GM12878 (cell line): Measurements from ENCODE around the gene TCP11L1. TPM values are rescaled to one million over a fixed set of nuclear protein-coding genes. Genes with fewer than 3 reads are reported as not detected.

Source experiments
- ATF7 ChIP-seq: fragments of 450-650 bp; IDR thresholded peaks from 2 replicates; pipeline ENCODE4 v1.6.1; 2016; ENCODE audit warnings: low read depth, mild to moderate bottlenecking
- BMI1 ChIP-seq: fragments of 450-650 bp; IDR thresholded peaks from 2 replicates; pipeline ENCODE4 v1.6.1; 2016; ENCODE audit warnings: mild to moderate bottlenecking, moderate library complexity, borderline replicate concordance
- CEBPB ChIP-seq, 2 experiments: fragments of 150-350 bp in 1 of 2; IDR thresholded peaks; 2 replicates each; pipeline ENCODE4 v1.6.1; 2012 to 2014; ENCODE audit warnings: low read depth in 2 of 2, low read length in 2 of 2, borderline replicate concordance in 1 of 2, inconsistent platforms in 1 of 2
- CHD2 ChIP-seq: IDR thresholded peaks from 2 replicates; pipeline ENCODE4 v1.6.1; 2011; ENCODE audit warnings: low read depth, low read length, improper control_type of control experiment, borderline replicate concordance
- ETV6 ChIP-seq, 2 experiments: fragments of 450-650 bp in 1 of 2; IDR thresholded peaks in 1 of 2; conservative IDR thresholded peaks in 1 of 2; 2 replicates each; pipeline ENCODE4 v1.6.1; 2014; ENCODE audit warnings: antibody characterized with exemption in 1 of 2, borderline replicate concordance in 1 of 2, low read depth in 1 of 2, mild to moderate bottlenecking in 1 of 2, moderate library complexity in 1 of 2
- IKZF2 ChIP-seq, 2 experiments: fragments of 450-650 bp; IDR thresholded peaks; 2 replicates each; pipeline ENCODE4 v1.6.1; 2017; ENCODE audit warnings: mild to moderate bottlenecking in 2 of 2, moderate library complexity in 2 of 2
- KLF5 ChIP-seq: fragments of 450-650 bp; IDR thresholded peaks from 2 replicates; pipeline ENCODE4 v1.6.1; 2014; ENCODE audit warnings: mild to moderate bottlenecking; ENCODE audit not compliant: partially characterized antibody
- LARP7 ChIP-seq: fragments of 450-650 bp; IDR thresholded peaks from 2 replicates; pipeline ENCODE4 v1.6.1; 2017; ENCODE audit warnings: mild to moderate bottlenecking
- MYC ChIP-seq: IDR thresholded peaks from 2 replicates; pipeline ENCODE4 v1.6.1; 2011; ENCODE audit warnings: mild to moderate bottlenecking, low read length, moderate library complexity, inconsistent platforms; ENCODE audit not compliant: insufficient read depth, insufficient replicate concordance, insufficient read length, severe bottlenecking
- NFYA ChIP-seq: IDR thresholded peaks from 2 replicates; pipeline ENCODE4 v1.6.1; 2011; ENCODE audit warnings: low read depth, mild to moderate bottlenecking, low read length, improper control_type of control experiment, borderline replicate concordance
- NR2C1 ChIP-seq: fragments of 450-650 bp; IDR thresholded peaks from 2 replicates; pipeline ENCODE4 v1.6.1; 2017; ENCODE audit warnings: antibody characterized with exemption, mild to moderate bottlenecking, moderate library complexity
- PML ChIP-seq: IDR thresholded peaks from 2 replicates; pipeline ENCODE4 v1.6.1; 2012; ENCODE audit warnings: low read length, inconsistent platforms
- POLR2A ChIP-seq: IDR thresholded peaks from 2 replicates; pipeline ENCODE4 v1.6.1; 2011; ENCODE audit warnings: low read depth, mild to moderate bottlenecking, low read length
- RBBP5 ChIP-seq: fragments of 200-600 bp; sonication (generic); conservative IDR thresholded peaks from 2 replicates; pipeline ENCODE4 v1.6.1; 2016
- RCOR1 ChIP-seq: conservative IDR thresholded peaks from 2 replicates; pipeline ENCODE4 v1.6.1; 2012; ENCODE audit warnings: low read depth, low read length, improper control_type of control experiment
- SMAD5 ChIP-seq: IDR thresholded peaks from 2 replicates; pipeline ENCODE4 v1.6.1; 2016; ENCODE audit warnings: antibody characterized with exemption, low read depth
- SP1 ChIP-seq: IDR thresholded peaks from one replicate; pipeline ENCODE4 v1.6.1; 2011; ENCODE audit warnings: low read depth, low read length
- SREBF2 ChIP-seq: IDR thresholded peaks from 2 replicates; pipeline ENCODE4 v1.6.1; 2012; ENCODE audit warnings: mild to moderate bottlenecking, low read length
- STAT1 ChIP-seq: fragments of 450-650 bp; conservative IDR thresholded peaks from 2 replicates; pipeline ENCODE4 v1.6.1; 2014; ENCODE audit warnings: antibody characterized with exemption, mild to moderate bottlenecking
- TCF12 ChIP-seq: IDR thresholded peaks from 2 replicates; pipeline ENCODE4 v1.6.1; 2011; ENCODE audit warnings: low read depth, mild to moderate bottlenecking, low read length
- WRNIP1 ChIP-seq: IDR thresholded peaks from 2 replicates; pipeline ENCODE4 v1.6.1; 2011; ENCODE audit warnings: low read depth, low read length, improper control_type of control experiment, borderline replicate concordance
- ZNF384 ChIP-seq: IDR thresholded peaks from 2 replicates; pipeline ENCODE4 v1.6.1; 2012; ENCODE audit warnings: low read depth, mild to moderate bottlenecking, low read length, improper control_type of control experiment, borderline replicate concordance
- ZNF622 ChIP-seq: fragments of 450-650 bp; IDR thresholded peaks from 2 replicates; pipeline ENCODE4 v1.6.1; 2017; ENCODE audit warnings: mild to moderate bottlenecking, inconsistent platforms
- ZSCAN29 ChIP-seq: fragments of 450-650 bp; IDR thresholded peaks from 2 replicates; pipeline ENCODE4 v1.6.1; 2017; ENCODE audit warnings: mild to moderate bottlenecking, moderate library complexity
- polyA plus RNA-seq, 11 experiments: library from polyadenylated mRNA; depleted of rRNA in 4 of 11; unstranded in 6 of 11; stranded (reverse) in 5 of 11; fragments of >200 nt; fragmentation: Nextera tagmentation in 4 of 11; fragmentation: Illumina TruSeq in 1 of 11; extraction: Ambion mirVana in 4 of 11; extraction: Trizol in 1 of 11; gene quantifications; 1 replicate in 1 of 11; 2 replicates in 10 of 11; pipeline versions ENCODE4 v1.2.1 to v1.2.3, GENCODE V29; 2011 to 2016; ENCODE audit warnings: inconsistent platforms in 2 of 11, missing spikeins in 2 of 11, low read depth in 1 of 11
- total RNA-seq, 4 experiments: library from RNA; depleted of rRNA in 3 of 4; stranded (reverse); fragments of >200 nt in 3 of 4; fragmentation: Illumina TruSeq in 1 of 4; extraction: Trizol in 1 of 4; gene quantifications; 2 replicates each; pipeline versions ENCODE4 v1.2.1 to v1.2.3, GENCODE V29; 2013 to 2021
- TF ChIP-seq, protein P1 (sequence below): IDR thresholded peaks from 2 replicates; pipeline ENCODE4 v1.6.1; 2012; ENCODE audit warnings: low read depth, low read length, improper control_type of control experiment
- TF ChIP-seq, protein P2 (sequence below): fragments of 450-650 bp; formaldehyde crosslinking; IDR thresholded peaks from 2 replicates; pipeline ENCODE4 v1.4.0; 2022; ENCODE audit warnings: mild to moderate bottlenecking, moderate library complexity
- TF ChIP-seq, protein P3 (sequence below): IDR thresholded peaks from 2 replicates; pipeline ENCODE4 v1.6.1; 2011; ENCODE audit warnings: mild to moderate bottlenecking, low read depth, low read length, moderate library complexity; ENCODE audit not compliant: insufficient replicate concordance

Gene TCP11L1
- total and polyA plus RNA-seq, 10 of the 15 experiments (the other 5 are each of a cell fraction or from before 2014, with no cell fraction given), result 5.3 to 15.7 (median 13.0) TPM

DNA sequence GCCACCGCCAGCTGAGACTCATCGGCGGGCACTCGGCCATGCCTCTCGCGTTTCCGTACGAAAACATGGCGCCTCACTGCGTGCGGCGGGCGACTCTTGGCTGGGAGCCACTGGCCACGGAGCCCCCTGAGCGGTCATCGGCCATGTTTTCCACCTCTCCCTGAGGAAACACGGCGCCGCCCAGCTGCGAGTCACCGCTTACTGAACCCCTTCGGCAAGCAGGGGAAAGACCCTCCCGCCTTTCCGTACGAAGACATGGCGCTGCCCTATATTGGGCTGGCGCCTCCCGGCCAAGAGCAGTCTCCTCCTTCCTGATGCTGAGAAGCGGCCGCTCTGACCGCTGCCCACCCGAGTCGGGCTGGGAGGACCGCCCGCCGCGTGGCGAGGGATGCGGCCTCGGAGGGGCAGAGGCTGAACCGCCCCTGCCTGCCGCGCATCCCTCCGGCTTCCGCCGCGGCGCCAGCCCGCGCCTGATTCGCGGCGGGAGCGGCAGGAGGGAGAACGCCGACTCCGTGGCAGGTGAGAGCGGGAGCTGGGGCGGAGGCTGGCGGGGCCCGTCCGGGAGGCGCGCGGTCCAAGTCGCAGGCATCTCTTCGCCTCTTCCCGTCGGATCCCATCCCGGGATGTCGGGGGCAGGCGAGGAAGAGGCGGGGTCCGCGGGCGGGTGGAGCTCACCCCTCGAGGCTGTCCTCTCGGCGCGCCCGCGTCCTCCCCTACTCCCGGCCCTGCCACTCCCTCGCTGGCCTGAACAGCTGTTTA is at the start of gene TCP11L1 (continued):
- TF ChIP-seq STAT1 (peak; percentile 6; the same call in 1 of the 2 replicates), ZSCAN29 (0 out of 2 replicates have a peak, but pooled peaks have one; percentile 54), RCOR1 (peak; percentile 90; the same call in 1 of the 2 replicates), SP1 (peak; percentile 19), ZNF384 (no peak), POLR2A (peak; percentile 84), MYC (peak; percentile 60), BMI1 (no peak), ETV6 (conservative IDR thresholded peaks at IDR 0.05 in 1 of 2, IDR thresholded peaks at IDR 0.05 in 1 of 2; ENCODE audit: borderline replicate concordance in 1 of 2, low read depth in 1 of 2) (no peak), SREBF2 (no peak), TCF12 (peak; percentile 94), SMAD5 (no peak), CEBPB (IDR thresholded peaks at IDR 0.05; ENCODE audit: borderline replicate concordance in 1 of 2, low read depth in 2 of 2, low read length in 2 of 2) (no peak), ZNF622 (no peak), WRNIP1 (no peak), LARP7 (peak; percentile 80; the same call in 1 of the 2 replicates), PML (no peak), CHD2 (no peak), NFYA (no peak), IKZF2 (IDR thresholded peaks at IDR 0.05) (peak in 1 of 2 experiments; percentile 10; a peak in 1 of 4 replicates), NR2C1 (peak; percentile 90), ATF7 (0 out of 2 replicates have a peak, but pooled peaks have one; percentile 10), RBBP5 (no peak), KLF5 (peak; percentile 23)
- TF ChIP-seq, protein P1, sequence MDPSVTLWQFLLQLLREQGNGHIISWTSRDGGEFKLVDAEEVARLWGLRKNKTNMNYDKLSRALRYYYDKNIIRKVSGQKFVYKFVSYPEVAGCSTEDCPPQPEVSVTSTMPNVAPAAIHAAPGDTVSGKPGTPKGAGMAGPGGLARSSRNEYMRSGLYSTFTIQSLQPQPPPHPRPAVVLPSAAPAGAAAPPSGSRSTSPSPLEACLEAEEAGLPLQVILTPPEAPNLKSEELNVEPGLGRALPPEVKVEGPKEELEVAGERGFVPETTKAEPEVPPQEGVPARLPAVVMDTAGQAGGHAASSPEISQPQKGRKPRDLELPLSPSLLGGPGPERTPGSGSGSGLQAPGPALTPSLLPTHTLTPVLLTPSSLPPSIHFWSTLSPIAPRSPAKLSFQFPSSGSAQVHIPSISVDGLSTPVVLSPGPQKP, result 0 out of 2 replicates have a peak, but pooled peaks have one; percentile 31
- TF ChIP-seq, protein P2, sequence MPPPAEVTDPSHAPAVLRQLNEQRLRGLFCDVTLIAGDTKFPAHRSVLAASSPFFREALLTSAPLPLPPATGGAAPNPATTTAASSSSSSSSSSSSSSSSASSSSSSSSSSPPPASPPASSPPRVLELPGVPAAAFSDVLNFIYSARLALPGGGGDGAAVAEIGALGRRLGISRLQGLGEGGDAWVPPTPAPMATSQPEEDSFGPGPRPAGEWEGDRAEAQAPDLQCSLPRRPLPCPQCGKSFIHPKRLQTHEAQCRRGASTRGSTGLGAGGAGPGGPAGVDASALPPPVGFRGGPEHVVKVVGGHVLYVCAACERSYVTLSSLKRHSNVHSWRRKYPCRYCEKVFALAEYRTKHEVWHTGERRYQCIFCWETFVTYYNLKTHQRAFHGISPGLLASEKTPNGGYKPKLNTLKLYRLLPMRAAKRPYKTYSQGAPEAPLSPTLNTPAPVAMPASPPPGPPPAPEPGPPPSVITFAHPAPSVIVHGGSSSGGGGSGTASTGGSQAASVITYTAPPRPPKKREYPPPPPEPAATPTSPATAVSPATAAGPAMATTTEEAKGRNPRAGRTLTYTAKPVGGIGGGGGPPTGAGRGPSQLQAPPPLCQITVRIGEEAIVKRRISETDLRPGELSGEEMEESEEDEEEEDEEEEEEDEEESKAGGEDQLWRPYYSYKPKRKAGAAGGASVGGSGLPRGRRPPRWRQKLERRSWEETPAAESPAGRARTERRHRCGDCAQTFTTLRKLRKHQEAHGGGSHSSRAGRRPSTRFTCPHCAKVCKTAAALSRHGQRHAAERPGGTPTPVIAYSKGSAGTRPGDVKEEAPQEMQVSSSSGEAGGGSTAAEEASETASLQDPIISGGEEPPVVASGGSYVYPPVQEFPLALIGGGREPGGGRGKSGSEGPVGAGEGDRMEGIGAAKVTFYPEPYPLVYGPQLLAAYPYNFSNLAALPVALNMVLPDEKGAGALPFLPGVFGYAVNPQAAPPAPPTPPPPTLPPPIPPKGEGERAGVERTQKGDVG (CRISPR knock-in tag), result no peak
- TF ChIP-seq, protein P3, sequence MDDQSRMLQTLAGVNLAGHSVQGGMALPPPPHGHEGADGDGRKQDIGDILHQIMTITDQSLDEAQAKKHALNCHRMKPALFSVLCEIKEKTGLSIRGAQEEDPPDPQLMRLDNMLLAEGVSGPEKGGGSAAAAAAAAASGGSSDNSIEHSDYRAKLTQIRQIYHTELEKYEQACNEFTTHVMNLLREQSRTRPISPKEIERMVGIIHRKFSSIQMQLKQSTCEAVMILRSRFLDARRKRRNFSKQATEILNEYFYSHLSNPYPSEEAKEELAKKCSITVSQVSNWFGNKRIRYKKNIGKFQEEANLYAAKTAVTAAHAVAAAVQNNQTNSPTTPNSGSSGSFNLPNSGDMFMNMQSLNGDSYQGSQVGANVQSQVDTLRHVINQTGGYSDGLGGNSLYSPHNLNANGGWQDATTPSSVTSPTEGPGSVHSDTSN, result peak; percentile 82
